PC-3 (cell line): Measurements from ENCODE around the gene DMC1.

Experiments used
- CTCF ChIP-seq: fragments of 300-600 bp; sonication (generic); conservative IDR thresholded peaks from 2 replicates; pipeline ENCODE4 v1.5.1; 2017; ENCODE audit warnings: antibody characterized with exemption, low read depth, mild to moderate bottlenecking, low read length
- EZH2 ChIP-seq: fragments of 300-600 bp; sonication (generic); IDR thresholded peaks from one replicate; pipeline ENCODE4 v1.6.1; 2017; ENCODE audit warnings: antibody characterized with exemption, mild to moderate bottlenecking, low read length; ENCODE audit not compliant: unreplicated experiment

DNA sequence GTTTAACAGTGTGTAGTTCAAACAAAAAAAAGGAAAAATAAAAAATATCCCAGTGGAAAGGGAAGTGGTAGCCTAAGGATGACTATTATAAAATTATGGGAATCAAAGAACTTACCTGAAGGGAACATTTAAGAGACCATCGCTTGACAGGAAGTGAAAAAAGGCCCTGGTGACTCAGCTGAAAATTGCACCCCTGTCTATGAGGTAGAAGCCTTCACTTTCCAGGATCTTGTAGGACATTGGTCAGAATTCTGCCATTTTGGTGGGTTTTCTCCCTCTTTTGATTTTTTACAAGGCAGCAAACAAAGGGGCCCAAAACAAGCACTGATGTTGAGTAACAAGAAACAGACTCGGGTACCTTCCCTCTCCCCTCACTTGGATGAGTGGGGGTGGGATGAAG, 79.5 kb downstream of the DMC1 start:
- TF ChIP-seq CTCF (no peak), EZH2 (no peak)
